Spinal cord (tissue), 10 donors: Measurements from ENCODE around the gene TUT1. TPM values are rescaled to one million over a fixed set of nuclear protein-coding genes. Genes with fewer than 3 reads are reported as not detected.
"Not testable (repeated sequence)": the region's sequence is repeated elsewhere in the genome, so short reads cannot be mapped to it uniquely, and the experiment has no call there.

Experiments used
- DNase-seq, 6 donors: peaks; one replicate each; pipeline versions ENCODE4 v3.0.0 to v3.0.0-alpha.2; 2013 to 2015; ENCODE audit warnings: low spot score in 6 of 6, low read depth in 4 of 6
- H3K27ac ChIP-seq: one replicate; pipeline ENCODE4 v1.5.1; 2013; ENCODE audit warnings: low read depth, low read length, control low read depth
- H3K27me3 ChIP-seq: one replicate; pipeline ENCODE4 v1.6.1; 2013; ENCODE audit warnings: low read length; ENCODE audit not compliant: control insufficient read depth, insufficient read depth
- H3K36me3 ChIP-seq: one replicate; pipeline ENCODE4 v1.6.1; 2013; ENCODE audit warnings: low read length; ENCODE audit not compliant: control insufficient read depth, insufficient read depth
- H3K4me1 ChIP-seq: one replicate; pipeline ENCODE4 v1.6.1; 2013; ENCODE audit warnings: low read length; ENCODE audit not compliant: control insufficient read depth, insufficient read depth
- H3K4me3 ChIP-seq: one replicate; pipeline ENCODE4 v1.5.1; 2013; ENCODE audit warnings: low read depth, low read length, control low read depth
- H3K9me3 ChIP-seq: one replicate; pipeline ENCODE4 v1.6.1; 2013; ENCODE audit warnings: low read length; ENCODE audit not compliant: control insufficient read depth, insufficient read depth
- WGBS: methylation state at CpG from one replicate; pipeline ENCODE4 v1.1.5; 2013; ENCODE audit warnings: missing lambda C conversion rate; ENCODE audit not compliant: insufficient coverage; 5-methylcytosine and 5-hydroxymethylcytosine counted together
- long read RNA-seq, 4 donors: transcript quantifications; one replicate each; lab custom pipeline, GENCODE V29; 2026
- polyA plus RNA-seq, 2 donors: library from polyadenylated mRNA; unstranded; fragments of 120-200 nt; gene quantifications; one replicate each; pipeline ENCODE4 v1.2.1, GENCODE V29; 2013; ENCODE audit not compliant: insufficient read length in 2 of 2
- total RNA-seq, 2 donors: library from RNA; depleted of rRNA in 1 of 2; stranded (reverse); fragments of 120-200 nt in 1 of 2; fragments of >200 nt in 1 of 2; gene quantifications; one replicate each; pipeline versions ENCODE4 v1.2.3 to v1.2.4, GENCODE V29; 2013 to 2014
- donor health status: healthy.

TUT1 gene, protein sequence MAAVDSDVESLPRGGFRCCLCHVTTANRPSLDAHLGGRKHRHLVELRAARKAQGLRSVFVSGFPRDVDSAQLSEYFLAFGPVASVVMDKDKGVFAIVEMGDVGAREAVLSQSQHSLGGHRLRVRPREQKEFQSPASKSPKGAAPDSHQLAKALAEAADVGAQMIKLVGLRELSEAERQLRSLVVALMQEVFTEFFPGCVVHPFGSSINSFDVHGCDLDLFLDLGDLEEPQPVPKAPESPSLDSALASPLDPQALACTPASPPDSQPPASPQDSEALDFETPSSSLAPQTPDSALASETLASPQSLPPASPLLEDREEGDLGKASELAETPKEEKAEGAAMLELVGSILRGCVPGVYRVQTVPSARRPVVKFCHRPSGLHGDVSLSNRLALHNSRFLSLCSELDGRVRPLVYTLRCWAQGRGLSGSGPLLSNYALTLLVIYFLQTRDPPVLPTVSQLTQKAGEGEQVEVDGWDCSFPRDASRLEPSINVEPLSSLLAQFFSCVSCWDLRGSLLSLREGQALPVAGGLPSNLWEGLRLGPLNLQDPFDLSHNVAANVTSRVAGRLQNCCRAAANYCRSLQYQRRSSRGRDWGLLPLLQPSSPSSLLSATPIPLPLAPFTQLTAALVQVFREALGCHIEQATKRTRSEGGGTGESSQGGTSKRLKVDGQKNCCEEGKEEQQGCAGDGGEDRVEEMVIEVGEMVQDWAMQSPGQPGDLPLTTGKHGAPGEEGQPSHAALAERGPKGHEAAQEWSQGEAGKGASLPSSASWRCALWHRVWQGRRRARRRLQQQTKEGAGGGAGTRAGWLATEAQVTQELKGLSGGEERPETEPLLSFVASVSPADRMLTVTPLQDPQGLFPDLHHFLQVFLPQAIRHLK
- total RNA-seq (1 to 10 TPM; 4.3 to 9.0 TPM), polyA plus RNA-seq (10 to 100 TPM; 18.4 to 22.1 TPM)
- long read RNA-seq, donor 1, partial matches to known transcripts = 0 of 3 reads
- long read RNA-seq, donor 1, other reads (novel, unspliced or antisense) = 0 of 3 reads
- long read RNA-seq, donor 2, partial matches to known transcripts = 0 of 1 reads
- long read RNA-seq, donor 2, other reads (novel, unspliced or antisense) = 0 of 1 reads
- long read RNA-seq, donor 3, partial matches to known transcripts = 0 of 2 reads
- long read RNA-seq, donor 3, other reads (novel, unspliced or antisense) = 0 of 2 reads
- long read RNA-seq, donor 4, partial matches to known transcripts = 0 of 1 reads
- long read RNA-seq, donor 4, other reads (novel, unspliced or antisense) = 0 of 1 reads

DNA sequence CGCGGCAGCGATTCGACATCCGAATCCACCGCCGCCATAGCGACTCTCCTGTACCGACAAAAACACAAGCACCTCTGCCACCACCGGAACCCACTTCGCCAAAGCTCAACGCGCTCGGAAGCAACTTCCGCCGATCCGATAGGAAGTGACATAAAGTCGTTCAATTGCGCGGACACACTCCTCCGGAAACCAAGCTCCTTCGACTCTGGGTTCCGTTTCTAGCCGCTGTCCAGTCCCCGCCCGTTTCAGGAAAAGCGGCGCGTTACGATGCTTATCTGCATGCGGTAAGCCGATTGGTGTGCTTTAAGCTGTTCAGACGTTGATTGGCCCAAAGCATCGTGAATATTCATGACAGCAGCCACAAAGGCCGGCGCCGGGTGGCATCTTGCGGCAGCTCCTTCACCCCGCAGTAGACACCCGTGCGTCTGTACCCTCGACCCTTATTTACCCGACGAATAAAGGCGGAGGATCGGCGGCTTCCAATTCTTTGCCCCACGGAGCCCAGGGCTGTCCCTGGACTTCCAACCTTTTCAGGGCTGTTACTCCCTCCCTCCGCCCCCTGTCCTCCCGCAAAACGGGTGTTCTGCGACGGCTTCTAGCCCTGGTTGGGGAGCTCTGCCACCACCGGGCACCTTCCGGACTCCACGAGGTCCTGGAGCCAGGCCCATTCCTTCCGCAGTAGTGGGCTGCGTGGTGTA, at the start of gene TUT1:
TUT1 (minus strand) TSS at position 76 of the 698 bp plus-strand sequence; CDS start at position 38, 38 bp downstream.
- peaks cover 54% of the 10 kb centered on the region for H3K36me3 ChIP-seq
- H3K4me3 ChIP-seq = peak within 1 kb of the TSS; percentile 97
- H3K4me1 ChIP-seq = peaks cover 33% of the 10 kb centered on the region
- H3K9me3 ChIP-seq = no peaks in the 10 kb centered on the region
- under 1% methylated on average over 58 of the region's 58 CpGs for WGBS
- peak within 1 kb of the TSS; percentile 98 for H3K27ac ChIP-seq
- H3K27me3 ChIP-seq = no peaks in the 10 kb centered on the region
- DNase-seq = peak; percentile 97 to 100 (median 99)

DNA sequence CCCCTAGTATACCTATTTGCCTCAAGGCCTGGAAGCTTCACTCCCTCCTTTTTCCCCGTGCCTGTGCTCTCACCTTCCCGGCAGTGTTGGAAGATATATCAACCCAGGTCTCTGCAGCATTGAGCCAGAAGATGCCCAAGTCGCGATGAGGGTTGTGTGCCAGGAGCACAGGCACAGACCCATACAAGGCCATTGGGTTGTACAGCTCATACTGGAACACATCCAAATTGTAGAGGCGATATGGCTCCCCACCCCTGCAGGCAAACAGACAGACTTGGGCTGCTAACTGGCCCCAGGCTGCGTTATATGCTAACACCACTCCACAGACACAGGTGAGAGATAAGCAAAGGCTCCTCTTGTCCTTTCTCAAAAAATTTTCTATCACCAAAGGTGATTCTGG, 41.2 kb upstream of the TUT1 start:
- H3K36me3 ChIP-seq = peaks cover 97% of the 10 kb centered on the region
- DNase-seq = no peak
- H3K4me3 ChIP-seq = no peak overlapping the region
- H3K4me1 ChIP-seq = no peaks in the 10 kb centered on the region
- H3K9me3 ChIP-seq = no peaks in the 10 kb centered on the region
- 96% methylated on average over 6 of the region's 6 CpGs for WGBS
- no peaks in the 10 kb centered on the region for H3K27me3 ChIP-seq
- no peak overlapping the region for H3K27ac ChIP-seq

DNA sequence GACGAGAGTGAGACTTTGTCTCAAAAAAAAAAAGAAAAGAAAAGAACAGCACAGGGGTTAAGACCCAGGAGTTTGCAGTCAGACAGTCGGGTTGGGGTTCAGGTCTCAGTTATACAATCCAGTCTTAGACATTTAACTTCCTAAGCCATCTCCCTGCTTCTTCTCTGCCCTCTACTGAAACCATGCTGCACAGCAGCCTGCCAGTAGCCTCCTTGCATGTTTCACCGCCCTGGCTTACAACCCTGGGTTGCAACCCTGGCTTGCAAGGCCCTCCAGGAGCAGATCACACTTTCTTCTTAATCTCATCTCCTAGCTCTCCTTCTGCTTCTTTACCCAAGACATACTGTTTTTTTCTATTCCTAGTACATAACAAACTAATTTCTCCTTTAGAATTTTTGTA, 36.4 kb upstream of the TUT1 start:
- Histone ChIP-seq H3K4me3 (no peak overlapping the region), H3K9me3 (no peaks in the 10 kb centered on the region), H3K36me3 (peaks cover 86% of the 10 kb centered on the region), H3K27me3 (no peaks in the 10 kb centered on the region), H3K27ac (no peak overlapping the region), H3K4me1 (no peaks in the 10 kb centered on the region)
- no peak for DNase-seq
- WGBS = 83% methylated on average over 3 of the region's 3 CpGs

DNA sequence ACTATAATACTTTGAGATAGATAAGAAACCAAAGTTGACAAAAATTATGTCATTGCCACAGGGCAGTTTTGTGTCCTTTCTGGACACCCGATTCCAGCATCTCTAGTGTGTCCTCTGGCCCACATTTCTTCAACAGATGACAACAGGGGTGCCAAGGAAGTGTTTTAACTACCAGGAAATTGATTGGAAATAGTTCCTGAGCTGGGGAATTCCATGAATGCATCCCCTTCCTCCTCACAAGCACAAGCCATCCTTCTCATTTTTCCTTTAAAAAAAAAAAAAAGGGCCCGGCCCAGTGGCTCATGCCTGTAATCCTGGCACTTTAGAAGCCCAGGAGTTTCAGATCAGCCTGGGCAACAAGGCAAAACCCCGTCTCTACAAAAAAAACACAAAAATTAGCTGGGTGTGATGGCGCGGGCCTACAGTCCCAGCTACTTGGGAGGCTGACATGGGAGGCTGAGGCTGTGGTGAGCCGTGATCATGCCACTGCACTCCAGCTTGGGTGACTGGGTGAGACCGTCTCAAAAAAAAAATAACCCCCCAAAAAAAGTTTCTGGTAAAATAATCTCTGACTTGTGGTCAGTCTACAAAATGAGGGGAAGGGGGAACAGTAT, 31.3 kb upstream of the TUT1 start:
- WGBS = 71% methylated on average over 1 of the region's 7 CpGs
- peaks cover 12% of the 10 kb centered on the region for H3K4me1 ChIP-seq
- peaks cover 52% of the 10 kb centered on the region for H3K36me3 ChIP-seq
- DNase-seq = no peak
- H3K9me3 ChIP-seq = no peaks in the 10 kb centered on the region
- peak overlapping the region; percentile 86 for H3K4me3 ChIP-seq
- H3K27ac ChIP-seq = peak overlapping the region; percentile 90
- H3K27me3 ChIP-seq = no peaks in the 10 kb centered on the region

DNA sequence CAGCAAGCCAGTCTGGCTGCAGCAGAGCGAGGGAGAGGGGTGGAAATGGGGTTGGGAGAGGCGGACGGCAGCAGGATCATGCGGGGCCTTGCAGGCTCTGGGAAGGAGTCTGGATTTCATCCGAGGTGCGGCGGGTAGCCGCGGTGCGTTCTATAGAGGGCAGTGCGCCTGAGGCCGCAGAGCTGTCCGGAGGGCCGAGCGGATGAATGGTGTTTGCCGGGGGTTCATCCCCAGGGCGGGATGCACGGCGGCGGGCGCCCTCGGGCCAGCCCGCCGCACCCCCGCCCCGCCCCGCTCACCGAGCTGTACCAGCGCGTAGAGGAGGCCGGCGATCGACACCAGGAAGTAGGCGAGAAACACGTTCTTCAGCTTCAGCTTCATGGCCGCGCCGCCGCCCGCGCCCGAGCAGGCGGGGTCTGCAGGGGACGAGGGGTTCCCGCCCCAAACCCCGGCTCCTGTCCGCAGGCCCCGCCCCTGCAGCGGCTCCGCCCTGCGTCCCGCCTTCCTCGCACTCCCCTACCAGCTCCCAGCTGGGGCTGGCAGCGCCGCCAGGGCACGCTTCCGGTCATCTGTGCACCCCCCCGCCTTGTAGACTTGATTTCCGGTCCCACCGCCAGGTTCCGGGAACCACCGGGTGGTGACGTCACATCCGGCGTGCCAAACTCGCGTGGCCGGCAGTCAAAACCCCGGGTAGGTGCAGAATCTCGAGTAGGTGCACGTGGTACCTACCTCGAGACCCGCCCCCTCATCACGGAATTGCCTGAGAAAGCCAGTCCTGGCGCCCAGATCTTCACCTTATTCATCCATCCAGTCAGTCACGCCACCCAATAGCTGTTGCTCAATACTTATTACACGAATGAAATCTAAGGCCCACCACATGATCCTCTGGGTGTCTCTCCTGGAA, 30.5 kb upstream of the TUT1 start, which contains the start of gene B3GAT3:
B3GAT3 (minus strand) TSS at position 420 of the 904 bp plus-strand sequence; CDS start at position 381, 39 bp downstream.
- Histone ChIP-seq H3K9me3 (no peaks in the 10 kb centered on the region), H3K36me3 (peaks cover 52% of the 10 kb centered on the region), H3K4me1 (peaks cover 12% of the 10 kb centered on the region), H3K27me3 (no peaks in the 10 kb centered on the region), H3K27ac (peak within 1 kb of the TSS; percentile 90), H3K4me3 (peak within 1 kb of the TSS; percentile 86)
- DNase-seq = peak; percentile 84 to 99 (median 94)
- under 1% methylated on average over 76 of the region's 77 CpGs for WGBS

DNA sequence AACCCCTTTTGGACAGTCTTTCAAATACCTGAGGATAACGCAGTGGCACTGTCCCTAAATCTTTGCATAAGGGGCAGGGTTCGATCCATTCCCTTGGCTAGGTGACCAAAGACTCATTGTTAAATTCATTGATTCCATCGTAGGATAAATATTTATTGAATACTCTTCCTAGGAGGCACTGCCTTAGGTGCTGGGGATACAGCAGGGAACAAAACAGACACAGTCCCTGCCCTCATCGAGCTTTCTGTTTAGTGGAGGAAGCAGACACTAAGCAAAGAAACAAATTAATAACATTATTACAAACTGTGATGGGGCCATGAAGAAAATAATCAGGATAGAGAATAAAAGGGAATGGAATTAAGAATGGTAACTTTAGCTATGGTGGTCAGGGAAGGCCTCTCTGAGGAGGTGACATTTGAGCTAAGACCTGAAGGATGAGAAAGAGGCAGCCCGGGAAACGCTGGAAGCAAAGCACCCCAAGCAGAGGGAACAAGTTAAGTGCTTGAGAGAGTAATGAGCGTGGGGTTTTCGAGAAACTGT, 29.8 kb upstream of the TUT1 start:
- Histone ChIP-seq H3K36me3 (peaks cover 51% of the 10 kb centered on the region), H3K27ac (peak overlapping the region; percentile 90), H3K4me1 (peaks cover 12% of the 10 kb centered on the region), H3K4me3 (peak overlapping the region; percentile 86), H3K9me3 (no peaks in the 10 kb centered on the region), H3K27me3 (no peaks in the 10 kb centered on the region)
- DNase-seq = no peak
- WGBS = 0% methylated on average over 4 of the region's 8 CpGs

DNA sequence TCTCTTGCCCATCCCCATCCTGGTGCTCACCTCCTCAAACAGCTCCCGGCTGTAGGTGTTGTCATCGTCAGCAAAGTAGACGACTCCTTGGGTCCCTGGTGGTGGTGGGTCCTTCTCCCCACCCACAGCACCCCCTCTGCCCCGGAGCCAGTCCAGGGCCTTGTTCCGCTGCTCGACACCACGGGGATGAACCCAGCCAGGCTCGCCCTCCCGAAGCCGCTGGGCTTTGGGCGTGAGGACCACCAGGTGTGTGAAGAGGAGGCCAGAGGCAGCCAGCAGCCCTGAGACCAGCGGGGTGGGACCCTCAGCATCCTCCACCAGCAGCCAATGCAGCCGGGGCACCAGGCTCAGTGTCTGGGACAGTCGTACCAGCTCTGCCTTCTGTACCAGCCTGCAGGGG, 25.6 kb upstream of the TUT1 start:
- not testable (repeated sequence) for H3K9me3 ChIP-seq, DNase-seq, H3K4me3 ChIP-seq, H3K27ac ChIP-seq, H3K27me3 ChIP-seq
- peaks cover 52% of the 10 kb centered on the region for H3K36me3 ChIP-seq
- 87% methylated on average over 6 of the region's 14 CpGs for WGBS
- peaks cover 26% of the 10 kb centered on the region for H3K4me1 ChIP-seq

DNA sequence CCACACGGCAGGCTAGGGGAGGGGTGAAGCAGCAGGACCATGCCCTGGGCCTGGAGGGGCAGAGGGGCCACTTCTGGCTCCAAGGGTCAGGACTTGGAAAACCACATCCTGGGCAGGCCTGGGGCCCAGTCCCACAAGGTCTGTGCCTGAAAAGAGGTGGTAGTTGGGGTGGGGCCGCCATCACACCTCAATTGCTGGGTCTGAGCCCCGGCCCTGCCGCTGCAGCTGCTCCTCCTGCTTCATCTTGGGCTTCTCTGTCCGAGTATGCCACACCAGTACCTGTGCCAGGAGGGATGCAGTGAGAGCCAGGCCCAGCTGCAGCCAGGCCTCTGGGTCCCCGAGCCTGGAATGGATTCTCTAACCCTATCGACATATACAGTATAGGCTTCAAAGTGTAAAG, 24.2 kb upstream of the TUT1 start:
- Histone ChIP-seq H3K27ac (no peak overlapping the region), H3K36me3 (peaks cover 60% of the 10 kb centered on the region)

More for the DNA sequence above, 24.2 kb upstream of the TUT1 start:
- 96% methylated on average over 3 of the region's 7 CpGs for WGBS
- Histone ChIP-seq H3K4me1 (peaks cover 31% of the 10 kb centered on the region), H3K4me3 (no peak overlapping the region), H3K9me3 (no peaks in the 10 kb centered on the region), H3K27me3 (no peaks in the 10 kb centered on the region)
- DNase-seq = no peak
